Kidney glomerular epithelial cell (primary cell): ENCODE measurements around the gene PKN2.

ENCODE experiments used
- DNase-seq: peaks from one replicate; lab custom pipeline; 2025; lab: John Stamatoyannopoulos, UW

Gene PKN2

GRCh38 chr1:88683541-88684481 lies at the start of gene PKN2:
TSS of gene PKN2 (plus strand) at chr1:88684273. CDS start at chr1:88684581, 308 bp downstream.
- DNase-seq: peak; percentile 95

- DNase-seq: no peak
Observed at GRCh38 chr1:88634538-88634937, 49.5 kb upstream of the PKN2 start.

DNA sequence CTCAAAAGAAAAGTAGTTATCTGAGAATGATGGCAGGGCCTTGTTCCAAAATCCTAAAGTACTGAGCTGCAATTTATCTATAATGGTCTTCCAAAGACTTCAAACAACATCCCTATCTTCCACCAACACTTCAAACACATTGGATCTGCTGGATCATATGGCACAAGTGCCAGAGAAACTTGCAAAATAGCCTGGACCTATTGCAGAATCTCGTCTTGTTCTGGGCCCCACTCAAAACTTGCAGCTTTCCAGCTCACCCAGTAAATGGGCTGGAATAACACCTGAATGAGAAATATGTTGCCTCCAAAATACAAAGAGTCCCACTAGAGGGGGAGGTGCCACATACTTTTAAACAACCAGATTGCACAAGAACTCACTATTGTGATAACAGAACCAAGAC lies 44.0 kb upstream of the PKN2 start:
- DNase-seq: no peak

GRCh38 chr1:88645886-88646285 lies 38.2 kb upstream of the PKN2 start:
- no peak for DNase-seq

DNA sequence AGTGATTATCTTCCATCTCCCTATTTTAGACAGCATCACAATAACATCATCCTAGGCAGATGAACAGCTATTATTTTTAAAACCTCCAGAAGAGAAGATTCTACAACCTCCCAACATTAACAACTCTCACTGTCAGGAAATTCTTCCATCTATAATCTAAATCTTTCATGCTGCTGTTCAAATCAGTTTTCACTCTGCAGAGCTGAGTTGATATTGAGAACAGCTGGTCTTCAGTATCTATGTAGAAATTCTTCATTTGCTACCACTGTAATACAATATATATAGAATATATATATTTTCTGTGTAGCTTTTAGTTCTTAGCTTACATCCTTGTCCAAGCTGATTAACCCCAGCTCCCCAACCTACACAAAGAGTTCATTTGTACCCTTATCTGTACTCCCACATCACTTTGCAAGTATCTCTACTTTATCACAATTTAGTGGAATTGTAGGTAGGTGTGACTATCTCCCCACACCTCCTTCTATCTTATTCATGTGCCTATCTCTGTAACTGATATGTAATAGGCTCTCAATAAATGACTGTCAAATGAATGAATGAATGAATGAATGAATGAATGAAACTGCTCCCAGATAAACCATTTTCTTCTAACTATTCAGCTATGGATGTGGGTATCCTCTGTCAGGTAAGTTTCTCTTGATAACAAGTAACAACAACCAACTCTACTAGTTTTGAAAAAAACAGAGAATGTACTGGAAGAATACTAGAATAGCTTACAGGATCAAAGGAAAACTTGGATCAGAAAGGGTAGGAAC lies 37.4 kb upstream of the PKN2 start:
- no peak for DNase-seq

DNA sequence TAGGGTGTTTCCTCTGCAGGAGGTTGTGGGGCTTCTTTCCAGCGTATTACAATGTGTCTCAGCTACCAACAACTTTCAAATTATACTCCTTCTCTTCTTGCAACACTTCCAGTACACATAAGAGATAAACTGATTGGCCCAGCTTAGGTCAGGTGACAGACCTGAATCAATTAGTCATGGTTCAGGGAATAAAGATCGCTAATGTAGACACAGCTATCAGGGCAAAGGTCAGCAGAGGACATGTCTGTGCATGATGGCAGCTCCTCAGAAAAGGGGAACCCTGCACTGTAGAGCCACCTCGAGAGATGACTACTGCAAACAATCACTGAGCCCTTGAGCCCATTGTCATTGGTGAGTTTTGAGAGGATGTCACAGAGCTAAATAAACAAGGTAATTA lies 36.8 kb upstream of the PKN2 start:
- no peak for DNase-seq

DNA sequence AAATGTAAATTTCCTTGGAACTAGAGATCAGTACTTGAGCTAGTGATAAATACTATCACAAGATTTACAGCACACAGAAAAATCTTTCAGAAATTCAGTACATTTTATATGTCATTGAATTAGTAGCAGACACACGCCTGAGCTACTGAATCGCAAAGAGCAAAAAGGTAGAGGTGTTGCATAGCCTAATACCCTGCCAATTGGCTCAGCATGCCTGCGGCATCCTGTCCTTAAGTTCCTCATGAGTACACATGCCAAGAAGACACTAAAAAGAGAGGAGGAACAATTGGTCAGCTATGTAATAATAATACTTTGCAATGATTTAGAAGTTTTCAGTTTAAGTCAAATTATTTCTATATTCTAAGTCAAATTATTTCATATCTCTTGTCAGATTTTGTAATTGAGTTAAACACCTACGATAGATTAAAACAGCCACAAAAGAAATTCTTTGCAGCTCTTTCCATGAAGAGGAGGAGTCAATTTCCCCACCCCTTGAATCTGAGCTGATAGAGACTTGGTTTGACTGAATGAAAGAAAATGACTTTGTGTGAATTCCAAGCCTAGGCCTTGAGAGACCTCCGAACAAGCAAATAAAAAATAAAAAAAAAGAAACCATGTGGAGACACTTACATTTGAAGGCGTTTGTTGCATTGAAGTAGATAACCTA lies 36.2 kb upstream of the PKN2 start:
- DNase-seq: no peak

- no peak for DNase-seq
Observed at GRCh38 chr1:88648706-88649105, 35.4 kb upstream of the PKN2 start.

DNA sequence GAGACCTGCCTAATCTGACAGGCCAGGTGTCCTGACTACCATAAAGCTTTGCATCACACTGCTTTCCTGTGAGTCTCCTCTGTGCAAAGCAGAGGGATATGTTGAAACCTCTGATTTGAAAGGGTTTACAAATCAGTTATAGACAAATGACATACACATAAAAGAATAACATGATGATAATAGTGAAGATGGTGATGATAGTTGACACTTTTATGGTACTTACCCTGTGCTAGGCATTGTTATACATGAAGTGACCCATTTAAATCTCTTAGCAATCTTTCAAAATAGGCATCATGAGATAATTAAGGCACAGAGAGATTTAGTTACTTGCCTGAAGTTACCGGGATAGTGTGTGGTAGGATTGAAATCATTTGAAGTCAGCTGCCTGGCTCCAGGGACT lies 34.1 kb upstream of the PKN2 start:
- DNase-seq: no peak

DNA sequence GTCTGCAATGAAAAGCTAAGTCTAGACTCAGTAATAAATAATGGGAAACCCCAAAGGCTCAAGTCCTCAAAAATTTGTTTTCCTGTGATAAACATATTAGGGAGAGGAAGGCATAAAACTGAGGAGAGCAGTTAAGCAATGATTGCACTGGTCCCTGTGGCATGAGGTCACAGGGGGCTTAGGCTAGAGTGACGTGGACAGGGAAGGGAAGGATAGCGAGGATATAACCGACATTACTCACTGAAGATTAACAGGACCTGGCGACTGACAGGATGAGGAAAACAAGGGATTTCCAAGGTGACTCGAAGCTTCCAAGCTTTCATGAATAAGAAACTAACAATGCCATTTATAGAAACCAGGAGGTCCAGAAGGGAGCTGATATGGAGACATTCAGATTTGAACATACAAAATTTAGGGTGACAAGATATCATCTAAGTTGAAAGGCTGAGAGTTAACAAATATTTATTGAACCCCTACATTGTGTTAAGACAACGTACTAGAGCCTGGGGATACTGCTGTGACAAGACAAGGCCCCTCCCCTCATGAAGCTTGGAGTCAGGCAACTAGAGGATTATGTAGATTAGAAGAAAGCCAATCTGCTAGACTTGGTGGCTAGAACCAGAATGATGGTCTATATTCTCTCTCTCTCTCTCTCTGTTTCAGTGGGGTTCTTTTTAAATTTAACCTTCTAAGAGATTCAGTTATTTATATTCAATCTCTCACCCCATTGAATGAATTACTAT lies 33.2 kb upstream of the PKN2 start:
- no peak for DNase-seq

DNA sequence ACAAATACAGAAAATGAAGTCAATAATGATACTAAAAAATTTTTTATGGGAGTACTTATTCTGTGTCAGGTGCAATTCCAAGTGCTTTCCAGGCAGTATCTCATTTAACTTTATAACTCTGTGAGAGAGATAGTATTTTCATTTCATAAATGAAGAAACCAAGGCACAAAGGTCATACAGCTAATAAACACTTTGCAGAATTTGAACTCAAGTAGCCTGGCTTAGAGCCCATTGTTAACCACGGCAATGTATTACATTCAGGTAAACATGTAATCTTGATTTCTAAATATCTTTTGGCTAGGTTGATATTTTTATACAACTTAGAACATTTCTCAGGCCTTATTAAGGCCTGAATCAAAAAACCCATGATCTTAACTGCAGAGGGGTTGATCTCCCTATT lies 28.9 kb upstream of the PKN2 start:
- DNase-seq: no peak

DNA sequence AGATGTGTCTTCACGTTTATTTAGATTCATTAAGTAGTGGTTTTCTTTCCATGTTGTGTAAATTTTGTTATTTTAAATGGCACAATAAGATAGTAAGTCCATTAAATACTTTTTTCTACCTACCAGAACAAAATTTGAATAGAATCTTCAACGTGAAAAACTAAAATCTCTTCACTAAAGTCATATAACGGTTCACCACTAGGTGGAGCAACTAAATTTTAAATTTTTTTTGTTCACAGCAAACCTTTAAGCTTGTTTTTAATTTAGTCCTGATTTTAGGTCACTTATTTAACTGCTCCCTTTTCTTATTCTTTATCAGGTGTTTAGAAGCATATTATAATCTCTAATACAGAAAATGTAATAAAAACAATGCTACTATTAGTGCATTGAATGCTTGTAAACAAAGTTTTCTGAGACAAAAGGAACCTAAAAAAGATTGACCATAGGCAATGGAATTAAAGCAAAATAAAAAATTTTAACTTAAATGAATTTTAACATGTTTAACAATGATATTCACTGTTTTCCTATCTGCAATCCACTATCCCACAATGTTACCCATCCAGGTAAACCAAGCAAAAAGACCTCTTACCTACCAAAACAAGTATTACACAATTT lies 28.3 kb upstream of the PKN2 start:
- peak; percentile 20 for DNase-seq

DNA sequence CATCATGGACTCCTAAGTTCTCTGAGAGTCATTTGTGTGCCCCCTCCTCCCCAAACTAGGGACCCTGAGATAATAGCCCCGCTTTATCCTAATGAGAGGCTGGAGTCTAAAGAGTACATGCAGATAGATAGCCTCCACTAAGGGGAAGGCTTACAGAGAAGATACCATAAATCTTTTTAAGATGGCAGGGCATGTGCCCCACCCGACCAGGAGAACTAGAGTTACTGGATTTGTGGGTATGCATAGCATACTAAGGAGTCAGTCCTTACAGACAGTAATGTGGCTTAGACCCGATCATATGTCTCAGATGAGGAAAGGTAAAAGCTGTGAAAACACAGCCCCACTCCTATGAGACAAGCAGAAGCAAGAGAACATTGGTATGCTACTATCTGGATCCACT lies 25.7 kb upstream of the PKN2 start:
- no peak for DNase-seq

DNA sequence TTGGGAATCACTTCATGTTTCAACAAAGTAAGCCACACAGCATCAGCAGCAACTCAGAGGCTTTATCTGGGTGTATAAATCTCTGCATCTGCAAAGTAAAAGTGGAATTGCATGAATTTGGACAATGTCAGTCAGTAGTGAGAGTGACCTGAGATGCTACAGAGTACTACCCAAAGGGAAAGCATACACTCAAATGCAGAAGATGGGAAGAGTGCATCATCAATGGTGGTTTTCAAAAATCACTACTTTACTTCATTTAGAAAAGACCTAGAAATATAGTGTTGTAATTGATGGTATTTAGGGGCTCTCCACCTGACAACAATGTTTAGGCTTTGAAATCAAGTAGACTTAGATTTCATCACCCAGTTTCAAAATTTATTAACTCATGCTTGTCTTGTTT lies 24.5 kb upstream of the PKN2 start:
- DNase-seq: no peak

GRCh38 chr1:88661188-88661587 lies 22.9 kb upstream of the PKN2 start:
- no peak for DNase-seq

DNA sequence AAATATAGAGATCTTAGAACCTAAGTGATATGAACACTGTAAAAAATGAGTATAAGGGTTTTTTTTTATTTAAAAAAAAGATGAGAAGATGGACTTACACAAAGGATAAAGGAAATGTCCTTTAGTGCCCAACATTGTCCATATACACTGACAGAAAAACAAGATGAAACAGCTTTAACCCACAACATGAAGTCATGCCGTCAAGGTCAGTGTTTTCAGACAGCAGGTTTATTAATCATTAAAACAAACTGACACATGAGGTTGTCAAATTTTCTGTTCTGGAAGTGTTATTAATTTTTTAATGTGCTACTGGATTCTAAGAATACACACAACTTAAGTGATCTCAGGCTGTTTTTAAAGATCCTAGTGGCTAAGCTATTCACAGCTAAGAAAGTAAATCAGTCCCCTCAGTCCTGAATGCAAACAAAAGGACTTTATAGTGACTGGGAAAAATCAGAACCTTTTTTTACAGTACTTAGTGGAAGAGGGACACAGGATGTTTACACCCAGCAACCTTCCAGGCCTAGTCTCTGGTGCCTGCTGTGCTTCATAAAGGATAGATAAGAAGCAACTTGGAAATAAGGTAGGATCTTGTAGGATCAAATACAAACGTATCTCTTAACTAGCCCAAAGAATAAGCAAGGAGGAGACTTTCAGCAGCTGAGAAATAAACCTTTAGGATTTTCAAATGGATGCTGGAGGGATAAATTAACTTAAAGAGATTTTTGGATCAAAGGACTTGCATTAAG lies 21.9 kb upstream of the PKN2 start:
- peak; percentile 8 for DNase-seq

GRCh38 chr1:88662723-88663122 lies 21.4 kb upstream of the PKN2 start:
- DNase-seq: no peak

DNA sequence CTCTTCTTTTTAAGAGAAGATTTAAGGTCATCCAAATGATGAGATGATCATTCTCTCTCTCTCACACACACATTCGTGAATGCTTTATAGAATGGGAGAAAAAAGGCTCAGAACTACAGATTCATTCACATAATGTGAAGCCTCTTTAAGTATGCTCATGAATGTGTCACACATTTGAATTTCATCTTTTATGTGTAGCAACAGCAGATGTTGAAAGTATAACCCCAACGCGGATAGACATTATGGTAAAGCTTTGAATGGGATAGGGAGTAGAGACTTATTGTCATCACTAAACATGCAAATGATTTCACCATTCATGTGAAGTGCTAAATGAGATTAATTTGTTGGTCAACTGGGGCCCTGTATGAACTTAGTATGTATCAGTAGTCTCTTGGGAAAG lies 15.7 kb upstream of the PKN2 start:
- DNase-seq: no peak

GRCh38 chr1:88670462-88670861 lies 13.6 kb upstream of the PKN2 start:
- DNase-seq: no peak

- DNase-seq: no peak
Observed at GRCh38 chr1:88673446-88673845, 10.6 kb upstream of the PKN2 start.

DNA sequence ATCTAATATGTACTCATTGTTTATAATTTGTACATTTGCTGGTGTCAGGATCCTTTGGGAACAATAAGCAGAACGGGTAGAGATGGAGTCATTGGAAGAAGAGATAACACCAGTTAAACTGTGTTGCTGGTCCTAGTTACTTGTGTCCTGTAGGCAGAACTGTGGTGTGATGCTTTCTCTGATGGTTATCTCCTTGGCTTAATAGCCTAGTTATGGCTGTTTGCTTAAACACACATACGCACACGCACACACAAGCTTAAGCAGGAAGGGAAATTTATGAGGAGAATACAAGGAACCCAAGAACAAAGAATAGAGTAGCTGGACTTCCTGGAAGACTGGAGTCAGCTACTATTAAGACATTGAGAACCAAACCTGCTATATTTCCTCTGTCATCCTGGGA lies 5.7 kb upstream of the PKN2 start:
- DNase-seq: no peak
